ENCODE data around the gene NCAPG2. TPM values are rescaled to one million over a fixed set of nuclear protein-coding genes. Genes with fewer than 3 reads are reported as not detected.
"Not testable (repeated sequence)": the region's sequence is repeated elsewhere in the genome, so short reads cannot be mapped to it uniquely, and the experiment has no call there.

Gene NCAPG2
- polyA plus RNA-seq, 1 donor = 11.6 TPM

DNA sequence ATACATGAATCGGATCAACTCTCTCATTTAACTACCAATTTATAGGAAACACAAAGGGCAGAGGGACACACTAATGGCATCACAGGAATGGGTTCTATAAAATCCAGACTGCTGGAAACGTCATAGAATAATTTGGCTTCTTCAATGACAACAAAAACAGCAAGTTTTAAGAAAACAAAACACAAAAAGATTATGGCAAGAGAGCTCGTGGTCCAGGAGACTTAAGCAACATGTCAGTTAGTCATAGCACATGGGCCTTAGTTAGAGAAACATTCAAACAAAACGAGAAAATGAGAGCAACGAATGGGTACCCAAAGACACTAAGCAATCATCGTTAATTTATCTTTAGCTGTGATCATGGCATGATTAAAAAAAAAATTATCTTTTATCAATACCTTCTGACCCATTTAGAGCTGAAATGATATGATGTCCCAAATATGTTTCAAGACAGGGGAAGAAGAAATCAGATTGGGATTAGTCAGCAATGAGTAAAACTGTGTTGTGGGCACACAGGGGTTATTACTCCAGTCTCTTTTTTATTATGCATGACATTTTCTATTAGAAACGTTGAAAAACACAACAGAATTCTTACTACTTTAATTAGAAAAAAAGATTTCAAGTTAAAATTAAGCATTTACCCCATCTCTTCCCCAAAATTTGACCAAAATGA, 28.3 kb downstream of the NCAPG2 start:
- no peak for DNase-seq

DNA sequence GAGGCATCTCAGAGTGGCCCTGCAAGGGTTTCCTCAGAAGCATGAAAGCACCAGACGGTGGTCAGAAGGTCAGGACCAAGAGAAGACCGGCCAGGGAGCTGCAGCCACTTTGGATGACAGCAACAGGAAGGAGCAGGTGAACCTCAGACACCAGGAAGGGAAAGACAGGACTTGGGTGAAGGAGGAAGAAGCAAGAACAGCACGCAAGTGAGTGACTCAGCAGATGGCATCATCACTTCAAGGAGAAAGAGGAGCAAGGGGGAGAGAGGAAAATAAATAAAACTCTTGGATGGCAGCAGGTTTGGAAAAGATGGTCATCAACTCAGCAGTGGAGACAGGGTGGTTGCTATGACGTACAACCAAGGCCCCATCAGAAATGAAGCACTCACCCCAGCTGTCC, 31.6 kb downstream of the NCAPG2 start:
- no peak for DNase-seq

DNA sequence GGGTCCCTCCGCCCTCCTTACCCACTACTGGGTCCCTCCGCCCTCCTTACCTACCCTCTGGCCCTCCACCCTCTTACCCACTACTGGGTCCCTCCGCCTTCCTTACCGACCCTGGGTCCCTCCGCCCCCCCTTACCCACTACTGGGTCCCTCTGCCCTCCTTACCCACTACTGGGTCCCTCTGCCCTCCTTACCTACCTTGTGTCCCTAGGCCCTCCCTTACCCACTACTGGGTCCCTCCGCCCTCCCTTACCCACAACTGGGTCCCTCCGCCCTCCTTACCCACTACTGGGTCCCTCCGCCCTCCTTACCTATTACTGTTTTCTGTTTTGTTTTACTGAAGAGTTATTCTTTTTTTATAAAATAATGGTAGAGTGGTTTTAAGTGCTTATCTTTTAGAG, 36.5 kb downstream of the NCAPG2 start:
- not testable (repeated sequence) for DNase-seq

DNA sequence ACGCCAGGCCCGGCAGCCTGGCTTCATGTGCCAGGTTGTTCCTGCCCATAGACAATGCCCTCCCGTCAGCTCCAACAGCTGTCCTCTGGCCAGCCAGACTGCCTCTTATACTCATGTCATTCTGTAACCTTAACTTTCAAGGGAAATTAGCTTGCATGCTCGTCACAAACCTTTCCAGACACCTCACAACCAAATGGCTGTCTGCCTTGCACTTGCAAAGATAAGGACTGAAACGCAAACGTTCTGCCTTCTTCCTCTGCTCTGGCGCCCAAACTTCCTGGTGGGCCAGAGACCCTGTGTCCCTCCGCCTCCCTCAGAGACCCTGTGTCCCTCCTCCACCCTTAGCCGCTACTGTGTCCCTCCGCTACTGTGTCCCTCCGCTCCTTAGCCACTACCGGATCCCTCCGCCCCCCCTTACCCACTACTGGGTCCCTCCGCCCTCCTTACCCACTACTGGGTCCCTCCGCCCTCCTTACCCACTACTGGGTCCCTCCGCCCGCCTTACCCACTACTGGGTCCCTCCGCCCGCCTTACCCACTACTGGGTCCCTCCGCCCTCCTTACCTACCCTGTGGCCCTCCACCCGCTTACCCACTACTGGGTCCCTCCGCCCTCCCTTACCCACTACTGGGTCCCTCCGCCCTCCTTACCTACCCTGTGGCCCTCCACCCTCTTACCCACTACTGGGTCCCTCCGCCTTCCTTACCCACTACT, 37.5 kb downstream of the NCAPG2 start:
- DNase-seq = not testable (repeated sequence)

DNA sequence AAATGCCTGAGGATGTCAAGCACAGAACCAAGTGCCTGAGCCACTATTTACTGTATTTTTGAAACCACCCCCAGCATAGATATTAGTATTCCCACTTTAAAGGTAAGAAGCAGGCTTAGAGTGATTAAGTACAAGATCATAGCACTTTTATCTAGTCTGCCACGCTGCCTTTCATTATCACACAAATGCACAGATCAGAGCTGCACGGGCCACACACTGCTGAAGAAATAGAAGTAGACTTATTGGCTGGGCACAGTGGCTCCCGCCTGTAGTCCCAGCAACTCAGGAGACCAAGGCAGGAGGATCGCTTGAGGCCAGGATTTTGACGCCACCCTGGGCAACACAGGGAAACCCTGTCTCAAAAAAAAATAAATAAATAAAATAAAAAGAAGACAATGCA, 38.2 kb downstream of the NCAPG2 start:
- DNase-seq = no peak

DNA sequence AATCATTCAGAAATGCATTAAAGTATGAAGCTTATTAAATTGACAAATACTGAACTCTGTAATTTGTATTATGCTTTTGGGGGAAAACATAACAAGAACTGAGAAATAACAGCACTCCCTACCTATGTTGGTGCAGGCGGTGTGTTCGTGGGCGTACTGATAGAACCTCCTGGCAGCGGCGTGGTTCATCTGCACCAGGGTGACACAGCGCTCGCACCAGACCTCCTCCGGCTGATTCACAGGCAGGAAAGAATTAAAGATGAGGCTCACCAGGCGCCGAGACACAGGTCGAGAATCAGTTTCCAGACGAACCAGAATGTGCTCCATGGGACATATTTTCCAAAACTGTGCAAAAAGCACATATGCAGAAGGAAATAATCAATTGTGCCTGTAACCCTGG, 40.2 kb downstream of the NCAPG2 start:
- DNase-seq = no peak

DNA sequence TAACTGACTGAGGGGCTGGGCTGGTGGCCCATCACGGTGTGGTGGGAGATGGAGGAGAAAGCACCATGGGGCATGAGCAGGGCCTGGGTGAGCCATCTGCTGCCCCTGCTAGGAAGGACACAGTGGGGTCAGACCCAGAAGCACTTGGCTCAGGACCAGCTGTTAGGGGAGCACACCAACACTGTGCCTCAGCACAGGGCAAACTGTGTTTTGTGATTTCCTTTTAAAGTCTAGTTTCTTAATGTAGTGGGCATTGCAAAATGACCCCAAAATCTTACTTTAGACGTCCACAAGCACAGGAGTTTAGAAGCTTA, 41.2 kb downstream of the NCAPG2 start:
- DNase-seq = no peak

DNA sequence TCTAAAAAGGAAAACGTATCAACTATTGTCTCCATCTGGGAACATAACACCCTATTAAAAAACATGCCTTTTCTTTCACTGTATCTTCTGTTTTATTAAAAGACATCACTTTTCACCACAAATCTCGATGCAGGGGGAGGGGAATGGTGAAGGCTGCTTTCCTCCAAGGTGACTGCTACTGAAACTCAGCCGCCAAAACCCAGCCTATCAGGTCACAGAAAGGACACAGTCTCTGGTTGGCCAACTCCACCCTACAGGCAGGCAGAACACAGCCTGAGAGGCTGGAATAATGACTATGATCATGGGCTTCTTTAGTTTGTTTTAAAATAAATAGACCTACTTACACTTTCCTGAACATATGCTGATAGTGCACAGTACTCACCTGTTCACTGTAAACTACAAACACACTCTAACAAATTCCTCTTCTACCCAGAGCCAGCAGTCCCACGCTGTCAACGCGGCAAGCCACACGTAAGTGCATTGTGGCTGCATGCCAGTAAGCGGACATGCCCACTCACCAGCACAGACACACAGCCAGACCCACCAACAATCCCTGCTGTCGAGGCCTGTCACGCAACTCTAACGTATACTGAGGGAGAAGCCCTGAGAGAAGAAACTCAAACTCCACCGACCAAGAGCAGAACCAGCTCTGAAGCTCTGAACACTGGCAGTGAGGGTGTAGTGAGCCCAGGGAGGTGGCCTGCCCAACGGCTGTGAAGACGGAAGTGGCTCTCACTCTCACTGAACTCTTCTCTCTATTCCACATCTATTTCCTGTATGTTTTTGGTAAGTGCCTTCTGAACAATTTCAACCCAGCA, 41.8 kb downstream of the NCAPG2 start:
- no peak for DNase-seq

DNA sequence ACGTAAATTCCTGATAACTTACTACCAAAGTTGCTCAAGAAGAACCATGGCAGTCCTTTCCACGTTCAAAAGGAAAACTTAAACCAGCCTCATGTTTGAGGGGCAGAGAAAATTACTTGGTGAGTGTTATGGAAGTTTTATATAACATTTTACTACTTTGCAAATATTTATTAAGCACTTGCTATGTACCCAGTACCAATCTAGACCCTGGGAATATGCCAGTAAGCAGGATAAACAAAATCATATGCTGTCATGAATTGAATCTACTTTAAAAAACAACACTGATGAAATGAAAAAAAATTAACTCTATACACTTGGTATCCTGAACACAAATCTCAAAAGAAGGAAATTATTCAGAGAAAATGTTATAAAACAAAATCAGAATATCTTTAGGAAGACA, 46.1 kb downstream of the NCAPG2 start:
- DNase-seq = no peak

DNA sequence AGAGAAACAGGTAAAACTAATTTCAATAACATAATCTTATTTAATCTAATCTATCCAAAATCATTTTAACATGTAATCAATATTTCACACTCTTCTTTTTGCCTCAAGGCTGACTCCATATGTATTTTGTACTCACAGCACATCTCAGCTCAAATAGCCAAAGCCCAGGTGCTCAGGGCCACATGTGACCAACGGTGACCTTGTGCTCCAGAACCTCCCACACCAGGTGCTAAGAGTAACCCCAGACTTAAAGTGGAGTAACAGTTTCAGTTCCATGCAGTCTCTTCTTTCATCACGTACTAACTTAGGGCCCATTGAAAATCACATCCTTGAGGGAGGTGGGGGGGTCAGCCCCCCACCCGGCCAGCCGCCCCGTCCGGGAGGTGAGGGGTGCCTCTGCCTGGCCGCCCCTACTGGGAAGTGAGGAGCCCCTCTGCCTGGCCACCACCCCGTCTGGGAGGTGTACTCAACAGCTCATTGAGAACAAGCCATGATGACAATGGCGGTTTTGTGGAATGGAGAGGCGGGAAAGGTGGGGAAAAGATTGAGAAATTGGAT, 47.3 kb downstream of the NCAPG2 start:
- DNase-seq = no peak

DNA sequence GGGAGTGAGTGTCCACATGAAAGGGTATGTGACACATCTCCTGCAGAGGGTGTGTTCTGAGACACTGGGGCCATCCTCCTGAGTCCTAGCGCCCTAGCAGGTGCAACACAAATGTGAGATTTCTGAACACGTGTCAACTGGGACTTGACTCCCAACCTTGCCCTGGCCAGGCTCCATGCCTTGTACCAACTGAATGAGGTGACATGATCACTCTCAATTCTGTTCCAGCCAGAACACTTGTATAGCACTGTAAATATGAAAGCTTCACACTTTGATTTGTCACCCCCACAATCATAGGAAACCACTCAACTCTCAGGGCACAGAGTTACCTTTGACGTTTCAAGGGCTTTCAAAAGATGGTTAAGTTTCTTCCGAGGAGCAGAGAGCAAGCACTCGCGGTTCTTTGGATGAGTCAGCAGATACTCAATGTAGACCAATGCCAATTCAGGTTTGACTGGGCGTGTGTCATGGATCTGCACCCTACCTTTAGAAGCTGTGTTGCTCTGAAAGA, 48.6 kb downstream of the NCAPG2 start:
- DNase-seq = no peak

DNA sequence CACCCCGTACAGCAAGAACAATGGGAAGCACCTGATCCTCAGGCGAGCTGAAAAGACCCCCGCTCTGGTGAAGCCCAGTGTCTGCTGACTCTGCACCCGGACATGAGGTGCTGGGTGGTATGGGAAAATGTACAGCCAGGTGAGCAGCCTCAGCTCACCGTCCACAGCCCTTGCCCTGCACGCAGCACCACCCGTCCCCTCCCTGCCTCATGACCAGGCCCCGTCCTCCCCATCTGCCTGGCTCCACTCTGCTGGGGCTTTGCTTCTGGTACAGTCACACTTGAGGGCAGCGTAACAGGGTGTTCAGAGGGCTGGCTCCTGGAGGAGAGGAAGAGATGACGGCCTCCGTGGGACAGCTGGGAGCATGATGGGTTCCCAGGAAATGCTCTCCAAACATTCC, 49.1 kb downstream of the NCAPG2 start:
- no peak for DNase-seq

DNA sequence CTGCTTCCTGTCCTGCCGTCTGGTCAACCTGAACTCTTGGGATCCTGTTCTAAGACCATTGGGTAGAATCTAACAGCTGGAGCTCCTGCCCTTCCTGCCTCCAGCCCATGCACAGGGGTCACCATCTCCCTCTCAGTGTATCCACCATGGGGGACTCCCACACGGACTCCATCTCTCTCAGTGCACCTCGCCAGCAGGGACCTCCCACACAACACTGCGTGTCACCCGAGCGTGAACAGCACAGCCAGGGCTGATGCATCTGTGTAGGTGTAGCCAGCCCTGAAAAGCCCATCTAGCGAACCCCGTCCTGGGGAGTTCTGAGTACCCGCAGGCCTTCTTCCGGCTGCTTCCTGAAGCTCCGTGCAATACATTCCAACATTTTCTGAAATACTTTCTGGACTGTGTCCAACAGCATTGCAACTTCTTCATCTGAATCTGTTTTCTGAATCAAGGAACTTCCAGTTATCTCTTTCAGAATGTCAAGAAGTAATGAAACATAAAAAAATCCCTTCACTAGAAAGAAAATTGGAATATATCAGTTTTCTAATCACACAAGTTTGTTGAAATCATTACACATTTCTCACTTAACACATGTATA, 52.5 kb downstream of the NCAPG2 start:
- no peak for DNase-seq

DNA sequence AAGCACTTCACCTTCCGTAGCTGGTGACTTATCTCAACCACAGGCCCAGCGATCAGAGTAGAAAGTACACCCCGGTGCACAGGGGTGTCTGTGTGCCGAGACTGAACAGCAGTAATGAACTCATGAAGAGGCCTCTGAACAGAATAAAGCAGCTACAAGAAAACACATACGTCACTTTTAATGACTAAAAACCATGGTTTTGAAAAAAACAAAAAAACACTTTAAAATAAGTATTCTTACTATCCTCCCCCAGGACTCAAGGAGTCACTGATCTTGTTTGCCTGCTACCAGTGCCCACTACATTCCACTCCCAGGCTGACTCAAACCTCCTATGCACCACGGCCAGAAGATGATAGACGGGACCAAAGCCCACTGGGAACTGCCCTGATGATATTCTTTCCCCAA, 53.8 kb downstream of the NCAPG2 start:
- no peak for DNase-seq

DNA sequence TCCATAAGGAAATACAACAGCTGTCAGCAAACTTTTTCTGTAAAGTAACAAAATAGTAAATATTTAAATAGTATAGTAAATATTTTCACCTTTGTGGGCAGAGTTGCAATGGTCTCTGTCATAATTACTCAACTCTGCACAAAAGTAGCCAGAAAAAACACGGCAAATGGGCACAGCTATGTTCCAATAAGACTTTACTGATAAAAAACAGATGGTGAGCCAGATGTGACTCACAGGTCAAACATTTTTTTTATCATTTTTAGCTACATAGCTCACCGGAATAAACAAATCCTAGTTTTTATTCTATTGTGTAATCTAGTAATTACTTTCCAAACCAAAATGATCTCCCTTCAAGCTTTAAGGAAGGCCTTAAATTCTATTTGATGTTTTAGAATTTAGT, 55.3 kb downstream of the NCAPG2 start:
- no peak for DNase-seq

DNA sequence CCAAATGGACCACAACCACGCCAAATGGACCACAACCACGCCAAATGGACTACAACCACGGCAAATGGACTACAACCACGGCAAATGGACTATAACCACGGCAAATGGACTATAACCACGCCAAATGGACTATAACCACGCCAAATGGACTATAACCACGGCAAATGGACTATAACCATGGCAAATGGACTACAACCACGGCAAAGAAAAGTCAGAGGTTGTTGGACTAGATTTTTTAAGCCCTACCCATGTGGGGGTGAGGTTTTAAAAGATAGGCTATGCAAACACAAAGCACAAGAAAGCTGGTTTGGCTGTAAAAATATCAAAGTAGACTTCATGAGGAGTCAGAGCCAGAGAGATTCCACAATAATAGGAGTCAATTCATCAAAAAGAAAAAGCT, 55.8 kb downstream of the NCAPG2 start:
- no peak for DNase-seq

DNA sequence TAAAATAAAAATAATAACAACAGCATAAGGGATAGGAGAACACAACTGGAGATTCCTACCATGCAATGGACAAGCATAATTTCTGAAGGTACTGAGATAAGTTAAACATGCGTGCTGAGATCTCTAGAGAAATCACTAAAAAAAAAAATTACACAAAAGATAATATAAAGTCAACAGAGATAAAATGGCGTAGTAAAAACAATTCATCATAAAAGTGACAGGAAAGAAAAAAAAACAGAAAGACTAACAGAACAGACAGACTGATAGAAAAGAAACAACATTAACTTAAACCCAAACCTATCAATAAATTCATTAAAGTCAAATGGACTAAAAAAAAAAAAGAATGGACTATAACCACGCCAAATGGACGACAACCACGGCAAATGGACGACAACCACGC, 56.4 kb downstream of the NCAPG2 start:
- no peak for DNase-seq

DNA sequence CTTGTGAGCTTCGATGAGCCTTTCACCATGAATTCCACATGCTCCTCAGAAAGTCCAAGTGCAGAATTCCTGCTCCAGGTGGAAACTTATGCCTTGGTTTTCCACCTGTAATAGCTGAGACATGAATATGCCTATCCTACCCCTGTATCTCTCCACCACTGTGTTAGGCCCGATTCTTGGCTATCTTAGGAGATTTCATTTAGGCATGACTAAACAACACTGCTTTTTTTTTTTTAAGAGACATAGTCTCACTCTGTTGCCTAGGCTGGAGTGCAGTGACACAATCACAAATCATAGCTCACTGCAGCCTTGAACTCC, 57.2 kb downstream of the NCAPG2 start:
- DNase-seq = no peak

DNA sequence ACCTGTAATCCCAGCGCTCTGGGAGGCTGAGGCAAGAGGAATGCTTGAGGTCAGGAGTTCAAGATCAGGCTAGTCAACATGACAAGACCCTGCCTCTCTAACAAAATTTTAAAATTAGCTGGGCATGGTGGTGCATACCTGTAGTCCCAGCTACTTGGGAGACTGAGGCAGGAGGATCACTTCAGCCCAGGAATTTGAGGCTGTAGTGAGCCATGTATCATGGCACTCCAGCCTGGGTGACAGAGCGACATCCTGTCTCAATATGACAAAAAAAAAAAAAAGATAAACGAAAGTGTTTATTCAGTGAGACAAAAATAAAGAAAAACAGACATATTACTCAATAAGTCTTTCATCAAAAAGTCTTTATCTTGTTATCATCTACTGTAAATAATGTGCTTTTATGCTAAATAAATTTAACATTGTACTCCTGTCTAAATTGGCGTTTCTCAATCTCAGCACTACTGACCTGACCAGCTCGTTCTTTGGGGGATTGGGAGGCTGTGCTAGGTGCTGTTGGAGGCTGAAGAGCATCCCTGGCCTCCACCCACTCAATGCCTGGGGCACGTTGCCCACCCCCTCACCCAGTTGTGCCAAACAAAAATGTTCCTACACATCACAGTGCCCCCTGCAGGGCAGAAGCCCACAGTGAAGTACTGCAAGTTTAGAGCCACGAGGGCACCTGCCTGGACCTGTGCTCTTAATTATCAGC, 57.7 kb downstream of the NCAPG2 start:
- DNase-seq = no peak

DNA sequence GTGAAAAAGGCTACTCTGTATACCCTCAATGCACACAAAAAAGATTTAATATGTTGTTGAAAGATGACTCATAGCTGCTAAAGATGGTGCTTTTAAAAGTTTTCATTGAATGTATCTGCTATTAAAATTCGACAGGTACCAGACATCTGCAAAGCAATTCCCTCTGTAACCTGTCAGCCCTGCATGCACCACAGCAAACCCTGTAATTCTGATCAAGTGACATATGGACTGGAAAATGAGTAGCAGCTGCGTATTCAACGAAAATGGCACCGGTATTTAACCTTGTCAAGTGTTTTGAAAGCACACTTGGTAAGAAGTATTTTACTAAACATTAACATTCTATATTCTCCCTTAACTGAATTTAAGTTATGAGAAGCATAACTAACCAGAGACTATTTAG, 58.8 kb downstream of the NCAPG2 start:
- DNase-seq = no peak

DNA sequence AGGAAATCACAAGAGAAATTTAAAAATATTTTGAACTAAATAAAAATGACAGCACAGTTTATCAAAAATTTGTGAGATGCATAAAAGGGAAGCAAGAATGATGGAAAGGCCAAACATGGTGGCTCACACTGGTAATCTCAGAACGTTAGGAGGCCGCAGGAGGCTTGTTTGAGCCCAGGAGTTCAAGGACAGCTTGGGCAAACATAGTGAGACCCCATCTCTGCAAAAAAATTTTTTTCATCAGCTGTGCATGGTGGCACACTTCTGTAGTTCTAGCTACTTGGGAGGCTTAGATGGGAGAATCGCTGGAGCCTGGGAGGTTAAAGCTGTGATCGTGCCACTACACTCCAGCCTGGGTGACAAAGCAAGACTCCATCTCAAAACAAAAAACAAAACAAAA, 62.5 kb downstream of the NCAPG2 start:
- DNase-seq = no peak

DNA sequence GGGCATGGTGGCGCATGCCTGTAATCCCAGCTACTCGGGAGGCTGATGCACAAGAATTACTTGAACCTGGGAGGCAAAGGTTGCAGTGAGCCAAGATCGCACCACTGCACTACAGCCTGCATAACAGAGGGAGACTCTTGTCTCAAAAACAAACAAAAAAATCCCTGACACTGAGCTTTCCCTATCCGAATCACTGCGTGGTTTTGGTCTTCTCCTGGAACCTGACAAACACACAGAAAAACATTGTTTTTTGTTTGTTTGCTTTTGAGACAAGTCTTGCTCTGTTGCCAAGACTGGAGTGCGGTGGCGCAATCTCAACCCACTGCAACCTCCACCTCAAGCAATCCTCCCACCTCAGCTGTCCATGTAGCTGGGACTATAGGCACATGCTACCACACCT, 66.6 kb downstream of the NCAPG2 start:
- no peak for DNase-seq
